Heart left ventricle (tissue), 16 donors: ENCODE measurements around the gene DENND5A. TPM values are rescaled to one million over a fixed set of nuclear protein-coding genes. Genes with fewer than 3 reads are reported as not detected.

Experiments
- ATAC-seq, 4 donors: fragments of 200-7000 bp; cut with Tn5 transposase; one replicate each; pipeline ENCODE4 v1.9.1; 2020 to 2022; ENCODE audit warnings: moderate library complexity in 4 of 4, mild to moderate bottlenecking in 3 of 4, moderate number of reproducible peaks in 1 of 4
- DNase-seq, 5 donors: peaks; one replicate each; pipeline ENCODE4 v3.0.0-alpha.2; 2020
- H3K27ac ChIP-seq, 12 donors: fragments of 200-600 bp; sonication (generic) in 4 of 12; one replicate each; pipeline versions ENCODE4 v1.5.0 to v1.8.0; 2016 to 2022; ENCODE audit warnings: mild to moderate bottlenecking in 2 of 12
- H3K27me3 ChIP-seq, 9 donors: fragments of 200-600 bp; sonication (generic) in 2 of 9; one replicate each; pipeline versions ENCODE4 v1.5.1 to v1.8.0; 2016 to 2022; ENCODE audit warnings: mild to moderate bottlenecking in 3 of 9
- H3K36me3 ChIP-seq, 9 donors: fragments of 200-600 bp; sonication (generic) in 2 of 9; one replicate each; pipeline versions ENCODE4 v1.5.0 to v1.8.0; 2018 to 2022; ENCODE audit warnings: mild to moderate bottlenecking in 2 of 9
- H3K4me1 ChIP-seq, 12 donors: fragments of 200-600 bp; sonication (generic) in 4 of 12; one replicate each; pipeline versions ENCODE4 v1.5.0 to v1.8.0; 2016 to 2022; ENCODE audit warnings: mild to moderate bottlenecking in 3 of 12
- H3K4me3 ChIP-seq, 12 donors: fragments of 200-600 bp; sonication (generic) in 4 of 12; one replicate each; pipeline versions ENCODE4 v1.5.0 to v1.8.0; 2017 to 2022; ENCODE audit warnings: mild to moderate bottlenecking in 9 of 12, moderate library complexity in 4 of 12
- H3K9me3 ChIP-seq, 12 donors: fragments of 200-600 bp; sonication (generic) in 4 of 12; one replicate each; pipeline versions ENCODE4 v1.5.0 to v1.8.0; 2016 to 2022; ENCODE audit warnings: mild to moderate bottlenecking in 1 of 12
- CTCF ChIP-seq, 12 donors: fragments of 200-600 bp; sonication (generic) in 4 of 12; IDR thresholded peaks; one replicate each; pipeline versions ENCODE4 v1.5.0 to v1.8.0; 2018 to 2022; ENCODE audit warnings: antibody characterized with exemption in 12 of 12, mild to moderate bottlenecking in 5 of 12
- POLR2A ChIP-seq, 2 donors: fragments of 450-650 bp; IDR thresholded peaks; one replicate each; pipeline ENCODE4 v1.6.1; 2017; ENCODE audit warnings: antibody characterized with exemption in 2 of 2, mild to moderate bottlenecking in 2 of 2, moderate library complexity in 2 of 2
- WGBS, 4 donors: extraction: QIAGEN DNeasy Blood & Tissue Kit in 2 of 4; methylation state at CpG; one replicate each; pipeline versions ENCODE4 v1.1.5 to v1.1.7; 2013 to 2018; 5-methylcytosine and 5-hydroxymethylcytosine counted together
- intact Hi-C, 10 donors: fragments of 100-400 bp; cut with DNase I; formaldehyde crosslinking; loops; one replicate each; pipeline versions ENCODE4 v1.11.1 to v1.14.2; 2022
- polyA plus RNA-seq, 2 donors: library from polyadenylated mRNA; stranded (reverse); fragments of 200-250 nt; gene quantifications; one replicate each; pipeline ENCODE4 v1.2.3, GENCODE V29; 2013
- total RNA-seq, 9 donors: library from RNA; depleted of rRNA in 2 of 9; stranded (reverse); fragments of >200 nt in 2 of 9; fragmentation: NEBNext Ultra II Directional in 3 of 9; extraction: Animal tissue kit (Norgen Biotek cat#: 25700) in 3 of 9; gene quantifications; one replicate each; pipeline versions ENCODE4 v1.1.0 to v1.2.4, GENCODE V29; 2016 to 2023
- donor health status: ischemic (EF 13 %, LVEDD 7.1; RV severe dilation, severe dysfunction).
- donor health status: healthy with polysubstance abuse.
- donor health status: DM: no; HTN: yes; CAD: no.
- donor health status: DM: no; HTN: no; CAD: no.
- donor health status: ischemic (EF 25% LVEDD 6.9; RV normal size, moderate dysfunction).
- donor health status: ischemic (EF 25% LVEDD 5.7; RV mildly dilated, moderate dysfunction).
- donor health status: healthy.
- donor health status: DM: yes; HTN: yes; CAD: no.
- donor health status: ischemic (EF 35%, LVEDD 5.7; RV mildly dilated, moderate dysfunction).
- donor health status: nonischemic (EF 11% LVEDD 7.7; RV severe dilation, severe dysfunction).
- donor health status: DM: yes; HTN: yes; CAD: no.
- donor health status: PGD.
- donor health status: ischemic (EF 29% LVEDD 5.4; RV normal size, mild dysfunction).
- donor health status: nonischemic (EF 23%, LVEDD 6.1; RV moderate dilation, normal function).

DENND5A gene
- total and polyA plus RNA-seq, 11 donors = 44.5 to 175 (median 113) TPM

- ATAC-seq = no peak
Observed at GRCh38 chr11:9132203-9132878, 132.8 kb downstream of the DENND5A start.

GRCh38 chr11:9130297-9130696 is 134.9 kb downstream of the DENND5A start:
- no peak for TF ChIP-seq CTCF (IDR thresholded peaks at IDR 0.05)
- TF ChIP-seq POLR2A (IDR thresholded peaks at IDR 0.05) = no peak
- no peaks in the 10 kb centered on the region for H3K9me3 ChIP-seq
- 92 to 98% (median 95%) methylated on average over 1 of the region's 1 CpG for WGBS, 4 donors

More at GRCh38 chr11:9132203-9132878, 132.8 kb downstream of the DENND5A start:
- no peaks in the 10 kb centered on the region for H3K27me3 ChIP-seq
- no peak overlapping the region for H3K27ac ChIP-seq
- no peak for TF ChIP-seq POLR2A (IDR thresholded peaks at IDR 0.05)
- TF ChIP-seq CTCF (IDR thresholded peaks at IDR 0.05) = no peak
- H3K36me3 ChIP-seq = peaks cover 0 to 34% (median 8%) of the 10 kb centered on the region in 9 donors
- no peak overlapping the region for H3K4me3 ChIP-seq
- H3K4me1 ChIP-seq = peaks cover 0 to 2% (median 0%) of the 10 kb centered on the region in 12 donors
- no peaks in the 10 kb centered on the region for H3K9me3 ChIP-seq
- no peak for DNase-seq
- intact Hi-C loops = loop anchor here in 5 of 10 donors (5.0 to 10.0 kb wide), 3 partner anchors 215 to 908 kb away; partner anchors contain the start of gene AKIP1 (in 3 of the 5)
- WGBS, 4 donors = 87 to 95% (median 92%) methylated on average over 5 of the region's 5 CpGs

GRCh38 chr11:9126636-9127035 is 138.5 kb downstream of the DENND5A start:
- no peak overlapping the region for H3K27ac ChIP-seq
- TF ChIP-seq POLR2A (IDR thresholded peaks at IDR 0.05) = no peak
- H3K4me3 ChIP-seq = no peak overlapping the region
- DNase-seq (no peak), ATAC-seq (no peak)
- peaks cover 0 to 3% (median 0%) of the 10 kb centered on the region in 12 donors for H3K4me1 ChIP-seq
- peaks cover 0 to 5% (median 0%) of the 10 kb centered on the region in 9 donors for H3K36me3 ChIP-seq
- no peaks in the 10 kb centered on the region for H3K9me3 ChIP-seq
- WGBS, 4 donors = 72 to 87% (median 78%) methylated on average over 2 of the region's 2 CpGs
- no peaks in the 10 kb centered on the region for H3K27me3 ChIP-seq
- intact Hi-C loops = loop anchor here in 1 of 10 donors (5.0 kb wide), 1 partner anchor 104 kb away; no protein-coding TSS in a partner anchor

More at GRCh38 chr11:9130297-9130696, 134.9 kb downstream of the DENND5A start:
- ATAC-seq (no peak), DNase-seq (no peak)
- Histone ChIP-seq H3K27me3 (no peaks in the 10 kb centered on the region), H3K36me3 (peaks cover 0 to 16% (median 1%) of the 10 kb centered on the region in 9 donors), H3K4me3 (no peak overlapping the region), H3K4me1 (peaks cover 0 to 1% (median 0%) of the 10 kb centered on the region in 12 donors), H3K27ac (peak overlapping the region in 1 of 12 donors; percentile 10)
- intact Hi-C loops = loop anchor here in 5 of 10 donors (5.0 to 10.0 kb wide), 3 partner anchors 213 to 905 kb away; partner anchors contain the start of gene AKIP1 (in 3 of the 5)

- Histone ChIP-seq H3K27ac (no peak overlapping the region), H3K9me3 (no peaks in the 10 kb centered on the region), H3K36me3 (peaks cover 0 to 5% (median 0%) of the 10 kb centered on the region in 9 donors), H3K27me3 (no peaks in the 10 kb centered on the region), H3K4me3 (no peak overlapping the region), H3K4me1 (peaks cover 0 to 3% (median 0%) of the 10 kb centered on the region in 12 donors)
- TF ChIP-seq POLR2A (IDR thresholded peaks at IDR 0.05) = no peak
- TF ChIP-seq CTCF (IDR thresholded peaks at IDR 0.05) = no peak
- ATAC-seq (no peak), DNase-seq (no peak)
- WGBS, 4 donors = 92 to 96% (median 94%) methylated on average over 2 of the region's 2 CpGs
- intact Hi-C loops = loop anchor here in 1 of 10 donors (5.0 kb wide), 1 partner anchor 103 kb away; no protein-coding TSS in a partner anchor
Observed at GRCh38 chr11:9125185-9125886, 139.8 kb downstream of the DENND5A start.
